ENCODE measurements around the gene HMX3. TPM values are rescaled to one million over a fixed set of nuclear protein-coding genes. Genes with fewer than 3 reads are reported as not detected.

HMX3 gene
- total RNA-seq, 1 experiment from 2014 or later: not detected

- no peak for TF ChIP-seq CTCF (conservative IDR thresholded peaks at IDR 0.05)
- no peak overlapping the region for H3K9ac ChIP-seq (ENCODE audit: extremely low read depth, insufficient read length, low read length)
- no peak overlapping the region for H3K4me3 Mint-ChIP-seq
- H3K9me3 ChIP-seq (ENCODE audit: control insufficient read depth, low read depth, low read length): no peaks in the 10 kb centered on the region
- no peaks in the 10 kb centered on the region for H3K9me3 Mint-ChIP-seq
- H2AK5ac ChIP-seq (ENCODE audit: insufficient read length, low read length): no peak overlapping the region
- H3K18ac ChIP-seq (ENCODE audit: insufficient read length, low read depth, low read length): no peak overlapping the region
- no peak overlapping the region for H4K8ac ChIP-seq (replicated peaks; ENCODE audit: insufficient read length, low read depth, low read length)
- no peak overlapping the region for H4K5ac ChIP-seq (ENCODE audit: insufficient read length, low read depth, low read length)
- no peaks in the 10 kb centered on the region for H3K27me3 Mint-ChIP-seq (ENCODE audit: low read depth)
- no peak overlapping the region for H2AFZ ChIP-seq (ENCODE audit: low read length)
- H2BK12ac ChIP-seq (ENCODE audit: insufficient read length, low read depth, low read length): no peak overlapping the region
- no peak overlapping the region for H3K4ac ChIP-seq (ENCODE audit: low read depth, low read length)
- peaks cover 23 to 27% of the 10 kb centered on the region in 2 experiments for H3K4me1 Mint-ChIP-seq
- H2BK20ac ChIP-seq (ENCODE audit: low read depth, low read length, poor library complexity, severe bottlenecking): no peak overlapping the region
- no peaks in the 10 kb centered on the region for H4K20me1 ChIP-seq (ENCODE audit: control insufficient read depth, insufficient read depth, insufficient read length)
- peaks cover 15% of the 10 kb centered on the region; the same call in 1 of the 2 replicates for H3K79me2 ChIP-seq (ENCODE audit: insufficient read depth, low read length)
- H4K91ac ChIP-seq (ENCODE audit: insufficient read length, low read depth, low read length): no peak overlapping the region
- no peak for DNase-seq
- H3K4me2 ChIP-seq (ENCODE audit: insufficient read depth, insufficient read length, low read length): no peak overlapping the region
- no peak overlapping the region for H3K23ac ChIP-seq (ENCODE audit: insufficient read length, low read depth, low read length)
- H3K14ac ChIP-seq (ENCODE audit: insufficient read depth, low read length): no peak overlapping the region
- H3K27ac Mint-ChIP-seq: no peak overlapping the region
- no peak overlapping the region for H2BK5ac ChIP-seq (ENCODE audit: insufficient read length, low read length)
- peaks cover 4% of the 10 kb centered on the region for H3K79me1 ChIP-seq (ENCODE audit: insufficient read depth, low read depth, low read length, poor library complexity, severe bottlenecking)
- WGBS (ENCODE audit: extremely low coverage, insufficient read length, low lambda C conversion rate): no CpG with 5 or more reads among the region's 11 CpGs
- no peak overlapping the region for H3K27ac ChIP-seq (ENCODE audit: insufficient read length, low read depth, low read length)
- H3K36me3 Mint-ChIP-seq (ENCODE audit: insufficient read depth in 1 of 3, low read depth in 3 of 3): peaks cover 54 to 96% (median 90%) of the 10 kb centered on the region in 3 experiments
- H3K4me1 ChIP-seq (ENCODE audit: insufficient read depth, low read length): no peaks in the 10 kb centered on the region
- no peak overlapping the region for H3T11ph ChIP-seq (ENCODE audit: low read length)
- H2BK15ac ChIP-seq (ENCODE audit: low read depth, low read length): no peak overlapping the region
- H3K56ac ChIP-seq (ENCODE audit: insufficient read length, low read depth, low read length): no peak overlapping the region
- H3K27me3 ChIP-seq (ENCODE audit: insufficient read depth, low read length): no peaks in the 10 kb centered on the region
- no peaks in the 10 kb centered on the region for H3K23me2 ChIP-seq (ENCODE audit: insufficient read length, low read depth, low read length, poor library complexity, severe bottlenecking)
- no peak overlapping the region for H2BK120ac ChIP-seq (ENCODE audit: low read depth, low read length, poor library complexity, severe bottlenecking)
These were observed 24.7 kb downstream of the HMX3 start for GRCh38 chr10:123160311-123160980.
